DMS53 (cell line): ENCODE data around the gene SH3RF3.

ENCODE experiments used
- DNase-seq: peaks from one replicate; lab custom pipeline; 2025; lab: John Stamatoyannopoulos, UW

SH3RF3 gene

GRCh38 chr2:109376115-109376514 is 247.1 kb downstream of the SH3RF3 start:
- no peak for DNase-seq

- no peak for DNase-seq
These were observed 247.9 kb downstream of the SH3RF3 start for GRCh38 chr2:109376796-109377495.

GRCh38 chr2:109377976-109378375 is 249.0 kb downstream of the SH3RF3 start:
- DNase-seq: no peak

- no peak for DNase-seq
These were observed 249.7 kb downstream of the SH3RF3 start for GRCh38 chr2:109378682-109379081.

GRCh38 chr2:109379507-109379906 is 250.5 kb downstream of the SH3RF3 start:
- no peak for DNase-seq

GRCh38 chr2:109380502-109381326 is 251.7 kb downstream of the SH3RF3 start:
- DNase-seq: peak; percentile 21

GRCh38 chr2:109381327-109381820 is 252.4 kb downstream of the SH3RF3 start:
- DNase-seq: no peak

GRCh38 chr2:109382226-109382895 is 253.4 kb downstream of the SH3RF3 start:
- DNase-seq: no peak

- peak; percentile 29 for DNase-seq
These were observed 253.9 kb downstream of the SH3RF3 start for GRCh38 chr2:109382951-109383350.

- no peak for DNase-seq
These were observed 254.7 kb downstream of the SH3RF3 start for GRCh38 chr2:109383505-109384307.

GRCh38 chr2:109384308-109385271 is 255.6 kb downstream of the SH3RF3 start:
- no peak for DNase-seq

GRCh38 chr2:109385506-109385905 is 256.5 kb downstream of the SH3RF3 start:
- DNase-seq: no peak

- DNase-seq: no peak
These were observed 257.1 kb downstream of the SH3RF3 start for GRCh38 chr2:109386004-109386695.

- no peak for DNase-seq
These were observed 258.3 kb downstream of the SH3RF3 start for GRCh38 chr2:109387221-109387735.

- DNase-seq: no peak
These were observed 258.9 kb downstream of the SH3RF3 start for GRCh38 chr2:109387778-109388469.

- DNase-seq: no peak
These were observed 262.2 kb downstream of the SH3RF3 start for GRCh38 chr2:109391243-109391642.

- no peak for DNase-seq
These were observed 263.1 kb downstream of the SH3RF3 start for GRCh38 chr2:109392140-109392539.

GRCh38 chr2:109392816-109393661 is 264.0 kb downstream of the SH3RF3 start:
- DNase-seq: no peak
